GM21723 (cell line): ENCODE results near the gene FBXO41.
"Not testable (repeated sequence)": the region's sequence is repeated elsewhere in the genome, so short reads cannot be mapped to it uniquely, and the experiment has no call there.

Experiments used
- ATAC-seq: cut with Tn5 transposase; IDR thresholded peaks from one replicate; pipeline ENCODE4 v1.9.1; 2021; ENCODE audit warnings: mild to moderate bottlenecking, moderate library complexity; ENCODE audit not compliant: unreplicated experiment

The FBXO41 gene

GRCh38 chr2:73263540-73264331, 20.5 kb downstream of the FBXO41 start:
- ATAC-seq, result no peak

GRCh38 chr2:73262691-73263429, 21.4 kb downstream of the FBXO41 start:
- ATAC-seq, result not testable (repeated sequence)

- no peak for ATAC-seq
Observed at GRCh38 chr2:73262108-73262651, 22.1 kb downstream of the FBXO41 start.

DNA sequence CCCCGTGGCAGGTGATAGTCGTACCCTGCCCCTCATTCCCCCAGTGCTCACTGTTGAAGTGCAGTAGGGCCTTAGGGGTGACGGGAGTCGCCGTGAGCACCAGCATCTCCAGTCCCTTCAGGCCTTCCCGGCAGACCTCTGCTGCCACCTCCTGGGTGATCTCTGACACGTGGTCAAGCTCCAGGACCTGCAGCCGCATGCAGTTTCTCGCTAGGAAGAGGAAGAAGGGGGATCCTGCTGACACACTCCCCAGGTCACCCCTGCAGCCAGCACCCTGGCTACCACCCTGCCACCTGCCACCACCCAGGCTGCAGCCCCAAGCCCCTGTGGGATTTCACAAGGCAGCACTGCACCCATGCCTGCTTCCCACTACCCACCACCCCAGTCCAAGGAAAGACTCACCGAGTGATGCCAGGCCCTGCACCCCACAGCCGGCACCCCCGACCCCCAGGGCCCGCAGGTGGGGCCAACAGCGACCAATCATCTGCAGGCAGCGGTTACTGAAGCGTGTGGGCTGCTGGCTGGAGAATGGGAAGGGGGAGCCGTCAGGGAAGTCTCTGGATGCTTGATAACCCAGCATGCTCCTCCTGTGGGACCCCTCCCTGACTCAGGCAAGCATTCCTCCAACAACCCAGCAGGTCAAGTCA, 23.8 kb downstream of the FBXO41 start:
- no peak for ATAC-seq

- no peak for ATAC-seq
Observed at GRCh38 chr2:73259704-73260337, 24.5 kb downstream of the FBXO41 start.

DNA sequence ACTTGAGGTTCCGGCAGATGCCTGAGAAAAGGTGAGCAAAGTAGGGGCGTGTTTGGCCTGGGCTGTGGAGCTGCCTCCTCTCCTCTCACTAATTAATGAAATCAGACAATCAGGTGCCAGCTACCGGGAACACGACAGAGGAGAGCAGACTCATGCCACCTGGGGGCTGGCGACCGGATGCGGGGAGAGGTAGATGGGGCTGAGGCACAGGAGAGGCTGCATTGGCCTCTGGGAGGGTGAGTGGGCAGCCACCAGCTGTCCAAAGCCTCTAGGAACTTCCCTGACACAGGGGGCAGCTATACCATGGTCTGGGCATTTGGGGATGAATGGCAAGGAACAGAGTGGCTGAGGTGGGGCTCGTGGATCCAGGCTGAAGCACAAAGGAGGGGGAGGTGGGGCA, 25.0 kb downstream of the FBXO41 start:
- no peak for ATAC-seq

DNA sequence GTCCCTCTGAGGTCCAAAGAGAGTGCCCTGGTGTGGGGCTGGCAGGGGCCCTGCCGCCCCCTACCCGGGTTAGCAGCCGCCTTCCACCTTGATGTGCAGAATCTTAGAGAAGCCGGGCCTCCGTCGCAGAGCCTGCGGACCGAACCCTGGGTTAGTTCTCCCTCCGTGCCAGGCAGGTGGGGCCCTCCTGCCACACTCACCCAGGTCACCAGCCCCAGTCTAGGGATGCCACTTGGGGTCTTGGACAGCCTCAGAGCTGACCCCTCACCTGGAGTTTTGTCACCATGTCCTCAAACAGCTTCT, 25.4 kb downstream of the FBXO41 start:
- ATAC-seq, result no peak

- no peak for ATAC-seq
Observed at GRCh38 chr2:73258186-73258912, 25.9 kb downstream of the FBXO41 start.

DNA sequence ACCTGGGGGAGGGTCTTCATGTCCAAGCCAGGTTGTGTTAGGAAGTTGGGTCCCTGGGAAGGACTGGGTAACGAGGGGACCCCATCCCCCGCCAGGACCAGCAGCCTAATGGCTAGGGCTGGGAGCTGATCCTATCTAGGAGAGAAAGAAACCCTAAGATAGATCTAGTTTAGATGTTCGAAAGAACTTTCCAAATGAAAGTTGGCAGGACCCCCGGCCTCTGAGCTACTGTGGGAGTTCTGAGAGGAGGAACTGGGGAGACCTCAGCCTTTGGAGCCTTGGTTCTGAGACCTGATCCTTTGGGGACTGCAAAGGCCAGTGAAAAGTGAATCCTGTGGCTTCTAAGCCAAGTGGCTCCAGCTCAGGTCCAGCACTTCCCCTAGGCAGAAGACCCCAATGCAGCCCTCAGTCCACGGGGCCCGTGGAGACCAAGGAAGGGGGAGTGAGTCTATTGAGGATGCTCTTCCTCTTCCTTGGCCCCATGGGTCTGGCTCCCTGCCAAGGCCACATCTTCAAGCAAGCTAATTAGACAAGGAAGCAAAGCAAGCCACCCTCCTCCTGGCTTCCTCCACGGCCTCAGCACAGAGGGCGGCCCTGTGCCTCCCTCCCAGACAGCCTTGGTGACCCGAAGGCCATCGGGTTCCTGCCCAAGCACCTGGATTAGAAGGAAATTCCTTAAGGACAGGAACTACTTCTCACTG, 26.7 kb downstream of the FBXO41 start:
- ATAC-seq, result no peak

GRCh38 chr2:73257021-73257420, 27.3 kb downstream of the FBXO41 start:
- no peak for ATAC-seq

GRCh38 chr2:73256618-73256922, 27.7 kb downstream of the FBXO41 start:
- ATAC-seq, result no peak

DNA sequence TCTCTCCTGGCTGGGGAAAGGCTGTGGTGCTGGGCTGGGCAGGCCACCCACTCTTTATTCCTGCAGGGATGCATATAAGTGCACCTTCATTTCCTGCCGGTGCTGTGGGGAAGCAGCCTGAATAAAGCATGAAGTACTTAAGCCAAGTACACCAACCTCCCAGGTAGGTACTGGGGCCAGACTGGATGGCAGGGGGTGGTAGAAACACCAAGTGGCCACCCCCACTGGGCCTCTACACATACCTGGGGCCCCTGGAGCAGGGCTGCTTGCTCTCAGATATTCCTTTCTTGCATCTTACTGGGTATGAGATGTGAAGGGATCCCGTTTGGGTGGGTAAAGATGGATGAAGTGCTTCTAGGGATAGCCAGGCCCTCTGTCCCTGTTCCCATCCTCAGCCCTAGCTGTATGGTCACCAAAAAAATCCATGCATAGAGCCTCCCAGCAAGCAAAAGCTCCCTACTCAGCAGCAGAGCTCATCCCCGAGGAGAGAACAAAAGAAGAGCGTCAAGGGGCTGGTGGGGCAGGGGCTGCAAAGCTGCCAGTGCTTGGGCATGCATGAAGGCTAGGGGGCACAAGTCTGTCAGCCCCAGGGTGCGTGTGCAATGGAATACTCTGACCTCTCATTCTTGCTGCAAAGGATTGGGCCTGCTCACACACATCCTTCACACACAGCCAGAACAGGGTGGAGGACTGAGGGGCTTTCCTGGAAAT, 28.2 kb downstream of the FBXO41 start:
- ATAC-seq, result no peak

GRCh38 chr2:73255007-73255644, 29.2 kb downstream of the FBXO41 start:
- no peak for ATAC-seq

- ATAC-seq, result no peak
Observed at GRCh38 chr2:73254343-73255006, 29.8 kb downstream of the FBXO41 start.

DNA sequence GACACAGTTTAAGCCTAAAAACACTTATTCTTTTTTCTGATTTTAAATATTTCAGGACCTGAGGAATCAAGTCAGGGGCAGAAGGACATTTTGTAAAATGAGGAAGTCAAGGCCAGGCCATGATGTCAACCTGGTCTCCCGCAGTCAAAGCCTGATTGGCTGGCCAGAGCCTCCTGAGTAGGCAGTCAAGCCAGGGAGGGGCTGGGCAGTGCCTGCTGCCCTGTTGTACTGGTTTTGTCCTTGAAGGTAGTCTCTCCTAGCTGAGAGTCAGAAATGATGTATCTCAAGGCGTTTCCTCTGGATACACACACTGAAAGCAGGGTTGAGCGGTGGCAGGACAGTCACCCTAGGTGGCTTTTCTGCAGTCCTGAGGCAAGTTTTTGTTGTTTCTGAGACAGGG, 30.4 kb downstream of the FBXO41 start:
- no peak for ATAC-seq

- ATAC-seq, result no peak
Observed at GRCh38 chr2:73253400-73253799, 30.9 kb downstream of the FBXO41 start.

DNA sequence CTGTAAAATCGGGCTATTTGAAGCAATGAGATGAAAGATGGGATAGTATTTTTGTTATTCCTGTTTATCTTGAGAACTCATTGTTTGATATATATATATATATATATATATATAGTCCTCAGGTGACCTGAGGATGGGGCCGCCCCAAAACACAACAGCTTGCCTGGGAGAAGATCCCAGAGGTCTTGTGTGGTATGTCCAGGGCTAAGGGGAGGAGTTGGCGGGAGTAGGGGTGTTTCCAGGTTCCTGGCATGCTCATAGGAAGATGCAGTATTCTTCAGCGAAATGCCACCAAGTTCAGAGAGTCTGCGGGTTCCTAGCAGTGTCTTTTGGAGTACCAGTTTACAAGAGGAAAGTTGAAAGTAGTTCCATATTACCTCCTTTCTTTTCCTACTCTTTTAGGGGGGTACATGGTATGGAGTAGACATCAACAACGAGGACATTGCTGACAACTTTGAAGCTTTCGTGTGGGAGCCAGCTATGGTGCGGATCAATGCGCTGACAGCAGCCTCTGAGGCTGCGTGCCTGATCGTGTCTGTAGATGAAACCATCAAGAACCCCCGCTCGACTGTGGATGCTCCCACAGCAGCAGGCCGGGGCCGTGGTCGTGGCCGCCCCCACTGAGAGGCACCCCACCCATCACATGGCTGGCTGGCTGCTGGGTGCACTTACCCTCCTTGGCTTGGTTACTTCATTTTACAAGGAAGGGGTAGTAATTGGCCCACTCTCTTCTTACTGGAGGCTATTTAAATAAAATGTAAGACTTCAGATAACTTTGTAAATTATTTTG, 31.8 kb downstream of the FBXO41 start:
- ATAC-seq, result no peak
